ENCODE measurements around the gene PLCH1. TPM values are rescaled to one million over a fixed set of nuclear protein-coding genes. Genes with fewer than 3 reads are reported as not detected.
A peak's percentile ranks its signal among the peaks of the same experiment; 100 is the strongest.

Gene PLCH1
- total and polyA plus RNA-seq, 2 of the 8 experiments (the other 6 are each of a cell fraction or from before 2014, with no cell fraction given), result 5.8 to 17.2 TPM

DNA sequence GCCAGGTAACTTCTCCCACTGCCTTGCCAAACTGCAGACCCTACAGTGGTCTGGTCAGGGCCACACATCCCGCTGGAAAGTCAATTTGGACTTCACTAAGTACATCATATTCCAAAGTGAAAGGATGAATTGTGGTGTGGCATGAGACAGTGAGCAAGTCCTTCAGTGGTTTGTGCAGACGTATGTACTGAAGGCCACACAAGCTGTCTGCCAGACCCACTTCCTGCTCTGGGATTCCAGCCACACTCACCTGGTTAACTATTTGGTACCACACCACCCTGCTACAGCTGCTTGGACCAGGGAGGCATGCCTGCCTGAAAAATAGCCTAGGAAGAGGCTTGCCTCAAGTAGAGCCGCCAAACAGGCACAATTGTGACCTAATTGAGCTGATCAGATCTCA is 357.3 kb downstream of the PLCH1 start:
- peak overlapping the region; percentile 76 for H2BK15ac ChIP-seq (ENCODE audit: low read length)
- H2BK20ac ChIP-seq (ENCODE audit: low read length), result no peak overlapping the region
- H2AFZ ChIP-seq (ENCODE audit: low read length), result no peak overlapping the region
- CTCF ChIA-PET (ENCODE audit: partially characterized antibody), result interaction anchor here (0.6 to 5.1 kb wide), 7 partner anchors 15 to 315 kb away, joined by 3 to 35 read pairs (median 3); no protein-coding TSS in a partner anchor
- no peak for TF ChIP-seq KDM5A (IDR thresholded peaks at IDR 0.05; ENCODE audit: low read length)
- TF ChIP-seq PHF8 (conservative IDR thresholded peaks at IDR 0.05; ENCODE audit: low read depth, low read length), result no peak
- no peaks in the 10 kb centered on the region for H3K23me2 ChIP-seq (ENCODE audit: low read depth, low read length)
- H3K14ac ChIP-seq (ENCODE audit: insufficient read length), result no peak overlapping the region
- H3K79me1 ChIP-seq (ENCODE audit: low read depth, low read length), result no peaks in the 10 kb centered on the region
- no peak overlapping the region for H2BK120ac ChIP-seq (replicated peaks; ENCODE audit: low read depth, low read length)
- no peak overlapping the region for H3K23ac ChIP-seq (ENCODE audit: insufficient read length)
- no peak overlapping the region for H4K5ac ChIP-seq (ENCODE audit: insufficient read length, low read depth, low read length)
- no peaks in the 10 kb centered on the region for H3K79me2 ChIP-seq (ENCODE audit: control insufficient read depth in 1 of 2, insufficient read depth in 2 of 2, low read length in 2 of 2)
- no peak overlapping the region for H3K4me3 ChIP-seq (ENCODE audit: extremely low read depth in 1 of 4, insufficient read depth in 2 of 4, low read depth in 3 of 4, low read length in 4 of 4)
- no peak overlapping the region for H4K8ac ChIP-seq (ENCODE audit: extremely low read depth, insufficient read depth, low read length)
- 0 out of 2 replicates have a peak overlapping the region, but pooled peaks have one; percentile 3 for H2BK5ac ChIP-seq (ENCODE audit: low read depth, low read length)
- no peak overlapping the region for H3K9ac ChIP-seq (replicated peaks in 1 of 4; ENCODE audit: extremely low read depth in 1 of 4, low read depth in 3 of 4, low read length in 3 of 4)
- H3K9me3 ChIP-seq (ENCODE audit: insufficient read depth in 2 of 2, low read depth in 1 of 2, low read length in 1 of 2), result no peaks in the 10 kb centered on the region
- no peaks in the 10 kb centered on the region for H3K36me3 ChIP-seq (ENCODE audit: control insufficient read depth in 2 of 4, insufficient read depth in 4 of 4, low read length in 3 of 4)
- H3K4ac ChIP-seq (replicated peaks; ENCODE audit: insufficient read length, low read depth, low read length), result no peak overlapping the region
- H2AK5ac ChIP-seq (ENCODE audit: low read depth, low read length), result no peak overlapping the region
- POLR2A ChIA-PET (ENCODE audit: partially characterized antibody), result no interaction called here
- no peak overlapping the region for H3K27ac ChIP-seq (ENCODE audit: low read depth, low read length)
- WGBS, 2 experiments (ENCODE audit: extremely low coverage in 1 of 2, insufficient coverage in 1 of 2, insufficient read length in 1 of 2, insufficient replicate concordance in 2 of 2, low coverage in 1 of 2, low lambda C conversion rate in 2 of 2, missing lambda C conversion rate in 1 of 2), result 94% methylated on average over 3 of the region's 3 CpGs; no CpG with 5 or more reads in 1 of the 2 experiments
- H3K4me1 ChIP-seq (replicated peaks in 1 of 4; ENCODE audit: control insufficient read depth in 3 of 4, insufficient read depth in 4 of 4, low read length in 3 of 4), result peaks cover 0 to 7% (median 4%) of the 10 kb centered on the region in 4 experiments; a peak in 3 of 7 replicates
- H4K20me1 ChIP-seq (replicated peaks in 1 of 2; ENCODE audit: control insufficient read depth in 1 of 2, insufficient read depth in 2 of 2, low read length in 2 of 2), result no peaks in the 10 kb centered on the region
- no peak for DNase-seq (ENCODE audit: low read depth in 1 of 2, low spot score in 2 of 2)
- H3K27me3 ChIP-seq (replicated peaks in 1 of 4; ENCODE audit: control insufficient read depth in 3 of 4, extremely low read depth in 1 of 4, insufficient read depth in 3 of 4, low read length in 3 of 4), result no peaks in the 10 kb centered on the region
- H3K4me2 ChIP-seq (ENCODE audit: insufficient read depth in 1 of 2, low read depth in 2 of 2, low read length in 2 of 2), result no peak overlapping the region
- H2BK12ac ChIP-seq (ENCODE audit: low read depth, low read length), result no peak overlapping the region; the same call in 1 of the 2 replicates
- H4K91ac ChIP-seq (replicated peaks; ENCODE audit: insufficient read length, low read length), result no peak overlapping the region
- FAIRE-seq, result no peak
- H3K18ac ChIP-seq (ENCODE audit: extremely low read depth, low read length), result no peak overlapping the region
- no peak overlapping the region for H3K56ac ChIP-seq (replicated peaks; ENCODE audit: insufficient read length, low read depth, low read length)

All from H1 (cell line).